ENCODE results near the gene CAPN11. TPM values are rescaled to one million over a fixed set of nuclear protein-coding genes. Genes with fewer than 3 reads are reported as not detected.

The CAPN11 gene
- total and polyA plus RNA-seq, 2 of the 4 experiments (the other 2 are of a cell fraction) = not detected

DNA sequence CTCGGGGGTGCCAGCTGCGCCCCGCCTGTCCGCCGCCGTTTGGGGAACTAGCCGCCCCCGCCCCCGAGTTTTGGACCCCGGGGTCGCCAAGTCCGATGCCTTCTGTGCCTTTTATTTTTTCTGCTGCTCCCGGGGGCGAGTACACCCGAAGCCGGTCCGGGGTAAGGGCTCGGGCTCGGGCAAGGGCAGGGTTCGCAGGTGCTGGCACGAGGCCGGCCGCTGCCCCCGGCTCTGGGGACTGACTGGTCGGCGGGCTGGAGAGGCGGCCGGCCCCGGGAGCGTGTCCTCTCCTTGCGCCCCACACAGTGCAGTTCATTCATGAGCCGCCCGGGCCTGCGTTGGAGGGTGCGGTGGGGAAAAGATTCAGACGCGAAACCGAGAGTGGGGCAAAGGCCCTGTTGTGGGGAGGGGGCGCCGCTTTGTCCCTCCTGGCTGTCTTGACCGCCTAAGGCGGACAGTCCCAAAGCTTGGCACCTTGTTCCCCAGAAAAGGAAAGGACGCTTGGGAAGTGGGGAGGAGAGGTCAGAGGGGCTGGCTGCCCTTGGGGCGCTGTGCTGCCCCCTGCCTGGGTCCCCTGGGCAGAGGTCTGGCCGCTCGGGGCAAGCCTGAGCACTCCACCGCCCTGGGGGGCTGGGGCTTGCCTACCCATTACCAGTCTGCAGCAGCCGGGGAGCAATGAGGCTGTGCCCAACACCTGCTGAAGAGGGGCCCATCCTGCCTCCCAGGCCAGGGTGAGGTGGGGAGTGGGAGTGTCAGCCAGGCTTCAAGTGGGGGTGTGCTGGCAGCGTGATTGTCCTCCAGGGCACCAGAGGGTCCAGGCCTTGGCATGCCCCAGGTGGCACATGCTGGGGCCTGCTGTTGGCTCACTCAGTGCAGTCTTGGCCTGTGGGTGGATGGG, 30.4 kb upstream of the CAPN11 start:
- no peaks in the 10 kb centered on the region for H3K9me3 ChIP-seq (ENCODE audit: control insufficient read depth, insufficient read depth, low read length)
- ChIA-PET POLR2A (ENCODE audit: unreplicated experiment) (no interaction called here), CTCF (no interaction called here)
- no peaks in the 10 kb centered on the region; the same call in 1 of the 2 replicates for H3K9me1 ChIP-seq (ENCODE audit: insufficient read depth, low read length)
- peaks cover 39% of the 10 kb centered on the region for H4K20me1 ChIP-seq (ENCODE audit: insufficient read depth, low read length)
- H2BK20ac ChIP-seq (ENCODE audit: low read depth, low read length) = no peak overlapping the region
- H3K9ac ChIP-seq (ENCODE audit: low read depth, low read length) = peak overlapping the region; percentile 94
- H3K4ac ChIP-seq (ENCODE audit: low read depth, low read length) = peak overlapping the region; percentile 67
- no peaks in the 10 kb centered on the region for H3K27me3 ChIP-seq (ENCODE audit: control insufficient read depth, insufficient read depth, low read length)
- H3K23ac ChIP-seq (ENCODE audit: low read depth, low read length) = peak overlapping the region; percentile 54; the same call in 1 of the 2 replicates
- no peak overlapping the region for H4K5ac ChIP-seq (ENCODE audit: low read depth, low read length)
- no peak overlapping the region for H3K56ac ChIP-seq (ENCODE audit: extremely low read depth, insufficient read depth, low read length)
- WGBS, 2 experiments (ENCODE audit: extremely low coverage in 2 of 2, insufficient read length in 1 of 2) = 0% methylated on average over 26 of the region's 49 CpGs; no CpG with 5 or more reads in 1 of the 2 experiments
- dilution Hi-C loops (cut with HindIII; ENCODE audit: low sequenced_read_pairs, unreplicated experiment) (no loop called here), intact Hi-C loops (cut with micrococcal nuclease) (no loop called here), in situ Hi-C loops (cut with MboI; ENCODE audit: low sequenced_read_pairs) (no loop called here)
- no peak overlapping the region for H2BK15ac ChIP-seq (ENCODE audit: low read depth, low read length)
- peak overlapping the region; percentile 84 for H3K27ac ChIP-seq (ENCODE audit: insufficient read depth, low read length)
- peak overlapping the region; percentile 94 for H2AK9ac ChIP-seq (replicated peaks; ENCODE audit: low read depth, low read length, poor library complexity)
- peak overlapping the region; percentile 92 for H3K4me2 ChIP-seq (ENCODE audit: low read depth, low read length)
- no TSS peak for BruUV-seq (replicated peaks)
- no peak for TF ChIP-seq RCOR1 (IDR thresholded peaks at IDR 0.05; ENCODE audit: insufficient replicate concordance, low read length)
- TF ChIP-seq POLR2A (IDR thresholded peaks at IDR 0.05; ENCODE audit: low read depth, low read length) = no peak
- TF ChIP-seq SMC3 (IDR thresholded peaks at IDR 0.05; ENCODE audit: low read depth, low read length) = no peak
- TF ChIP-seq ELK1 (IDR thresholded peaks at IDR 0.05; ENCODE audit: borderline replicate concordance, low read depth, low read length) = no peak
- TF ChIP-seq MXI1 (IDR thresholded peaks at IDR 0.05; ENCODE audit: borderline replicate concordance, low read depth, low read length) = no peak; the same call in 1 of the 2 replicates
- no peak for TF ChIP-seq MAZ (IDR thresholded peaks at IDR 0.05; ENCODE audit: borderline replicate concordance, low read depth, low read length)
- no peak for TF ChIP-seq FOS (IDR thresholded peaks at IDR 0.05; ENCODE audit: low read depth, low read length)
- no peak for TF ChIP-seq USF2 (IDR thresholded peaks at IDR 0.05; ENCODE audit: low read depth, low read length)
- TF ChIP-seq RAD21 (IDR thresholded peaks at IDR 0.05; ENCODE audit: low read length) = no peak
- peak overlapping the region; percentile 18; the same call in 1 of the 2 replicates for H3K14ac ChIP-seq (replicated peaks; ENCODE audit: low read depth, low read length)
- H2AFZ ChIP-seq (replicated peaks; ENCODE audit: low read length, poor library complexity) = peak overlapping the region; percentile 93
- ATAC-seq (ENCODE audit: low read depth) (peak; percentile 50), DNase-seq (no peak)
- no peak overlapping the region for H3K18ac ChIP-seq (ENCODE audit: low read depth, low read length)
- no peaks in the 10 kb centered on the region for H3K36me3 ChIP-seq (ENCODE audit: control insufficient read depth, insufficient read depth, low read length)
- no peak overlapping the region for H4K91ac ChIP-seq (ENCODE audit: insufficient read depth, low read depth, low read length)
- H2BK5ac ChIP-seq (ENCODE audit: low read depth, low read length, poor library complexity, severe bottlenecking) = peak overlapping the region; percentile 74
- H4K8ac ChIP-seq (ENCODE audit: low read depth in 2 of 2, low read length in 2 of 2) = peak overlapping the region in 1 of 2 experiments; percentile 13; a peak in 1 of 4 replicates
- H3K4me3 ChIP-seq (ENCODE audit: insufficient read depth, low read depth, low read length) = peak overlapping the region; percentile 94
- H3K4me1 ChIP-seq (ENCODE audit: control insufficient read depth, insufficient read depth, low read length) = peaks cover 19% of the 10 kb centered on the region
- H2BK120ac ChIP-seq (ENCODE audit: low read depth, low read length) = no peak overlapping the region
- H2AK5ac ChIP-seq (ENCODE audit: low read depth, low read length) = peak overlapping the region; percentile 62
- H3K79me1 ChIP-seq (ENCODE audit: low read depth in 1 of 2, low read length in 2 of 2) = peaks cover 44 to 76% of the 10 kb centered on the region in 2 experiments
